Right lung (tissue), 5 donors: ENCODE measurements around the gene RPL39L. TPM values are rescaled to one million over a fixed set of nuclear protein-coding genes. Genes with fewer than 3 reads are reported as not detected.

Experiments used
- polyA plus RNA-seq, 5 donors: library from polyadenylated mRNA; unstranded; fragments of 120-200 nt; gene quantifications; one replicate each; pipeline versions ENCODE4 v1.2.1 to v1.2.3, GENCODE V29; 2013; ENCODE audit warnings: inconsistent platforms in 1 of 5, low replicate concordance in 1 of 5; ENCODE audit not compliant: insufficient read length in 5 of 5, insufficient read depth in 1 of 5

RPL39L gene
- polyA plus RNA-seq, 5 donors, result 12.8 to 17.7 (median 16.7) TPM

Other genes starting within 250 kb of the RPL39L start
- 10 to 100 TPM; 37.7 to 68.7 (median 60.9) TPM for gene ST6GAL1, start 209.0 kb downstream of the RPL39L start, polyA plus RNA-seq
- gene RTP1, start 58.0 kb upstream of the RPL39L start, polyA plus RNA-seq, result not detected
- 1 to 10 TPM; 3.0 to 7.8 (median 5.8) TPM for gene MASP1, start 152.2 kb upstream of the RPL39L start, polyA plus RNA-seq
- under 1 TPM; 0.39 to 0.75 (median 0.42) TPM for gene RTP4, start 228.9 kb upstream of the RPL39L start, polyA plus RNA-seq